SIG-M5 treated with dmso at 0.1 percent for 504 hours (cell line): ENCODE results near the gene UTS2B.

Experiments
- DNase-seq: peaks from one replicate; lab custom pipeline; 2025; ENCODE audit not compliant: unreplicated experiment; lab: John Stamatoyannopoulos, UW

UTS2B gene

GRCh38 chr3:191329654-191330529 lies at the start of gene UTS2B:
Gene UTS2B, minus strand, starts transcription at chr3:191330526. Its CDS starts 48,337 bp downstream, at chr3:191282189.
- DNase-seq: peak; percentile 26

GRCh38 chr3:191380001-191380400 lies 49.7 kb upstream of the UTS2B start:
- no peak for DNase-seq

GRCh38 chr3:191379446-191379845 lies 49.1 kb upstream of the UTS2B start:
- DNase-seq: no peak

- no peak for DNase-seq
Observed at GRCh38 chr3:191378142-191378812, 48.0 kb upstream of the UTS2B start.

- no peak for DNase-seq
Observed at GRCh38 chr3:191376516-191377141, 46.3 kb upstream of the UTS2B start.

GRCh38 chr3:191373327-191373726 lies 43.0 kb upstream of the UTS2B start:
- no peak for DNase-seq

- DNase-seq: peak; percentile 1
Observed at GRCh38 chr3:191372122-191372521, 41.8 kb upstream of the UTS2B start.

- DNase-seq: no peak
Observed at GRCh38 chr3:191369616-191370010, 39.3 kb upstream of the UTS2B start.

- no peak for DNase-seq
Observed at GRCh38 chr3:191368755-191369615, 38.7 kb upstream of the UTS2B start.

- DNase-seq: no peak
Observed at GRCh38 chr3:191366675-191367074, 36.3 kb upstream of the UTS2B start.

- no peak for DNase-seq
Observed at GRCh38 chr3:191363221-191363620, 32.9 kb upstream of the UTS2B start.

- no peak for DNase-seq
Observed at GRCh38 chr3:191362524-191363090, 32.3 kb upstream of the UTS2B start.

- no peak for DNase-seq
Observed at GRCh38 chr3:191362037-191362436, 31.7 kb upstream of the UTS2B start.

- DNase-seq: no peak
Observed at GRCh38 chr3:191361456-191361855, 31.1 kb upstream of the UTS2B start.

- DNase-seq: no peak
Observed at GRCh38 chr3:191360620-191361019, 30.3 kb upstream of the UTS2B start.

GRCh38 chr3:191358929-191359328 lies 28.6 kb upstream of the UTS2B start:
- no peak for DNase-seq

GRCh38 chr3:191357909-191358308 lies 27.6 kb upstream of the UTS2B start:
- DNase-seq: no peak

- no peak for DNase-seq
Observed at GRCh38 chr3:191356631-191357439, 26.5 kb upstream of the UTS2B start.

- no peak for DNase-seq
Observed at GRCh38 chr3:191355406-191355805, 25.1 kb upstream of the UTS2B start.
